HG03442 (cell line): ENCODE results near the gene MACF1.

Experiments
- ATAC-seq: cut with Tn5 transposase; IDR thresholded peaks from one replicate; pipeline ENCODE4 v1.9.1; 2021; ENCODE audit warnings: mild to moderate bottlenecking, moderate library complexity; ENCODE audit not compliant: unreplicated experiment

Gene MACF1

DNA sequence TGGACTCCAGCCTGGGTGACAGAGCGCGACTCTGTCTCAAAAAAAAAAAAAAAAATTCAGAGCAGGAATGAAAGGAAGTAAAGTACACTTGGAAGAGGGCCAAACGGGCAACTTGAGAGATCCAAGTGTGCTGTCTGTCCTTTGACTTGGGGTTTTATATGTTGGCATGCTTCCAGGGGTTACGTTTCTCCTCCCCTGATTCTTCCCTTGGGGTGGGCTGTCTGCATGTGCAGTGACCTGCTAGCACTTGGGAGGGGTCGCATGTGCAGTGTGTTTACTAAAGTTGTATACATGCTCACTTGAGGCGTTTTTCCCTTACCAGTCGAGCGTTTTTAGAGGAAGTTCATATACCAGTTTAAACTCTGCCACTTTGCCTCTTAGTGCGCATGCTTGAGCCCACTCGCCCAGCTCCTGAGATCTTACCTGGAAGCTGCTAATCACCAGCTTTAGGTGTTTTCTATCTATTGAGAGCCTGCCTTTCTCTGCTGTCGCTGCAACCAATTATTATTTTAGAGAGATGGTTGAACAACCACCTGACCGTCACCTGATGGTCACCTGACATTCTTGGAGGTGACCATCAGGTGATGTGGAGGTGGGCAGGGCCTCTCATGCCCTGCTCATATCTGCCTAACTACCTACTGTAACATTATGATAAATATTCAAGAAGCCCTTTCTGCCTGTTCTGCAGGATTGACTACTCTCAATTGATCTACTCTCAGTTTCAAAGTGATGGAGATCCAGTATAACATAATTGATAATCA is 140.1 kb downstream of the MACF1 start:
- no peak for ATAC-seq

DNA sequence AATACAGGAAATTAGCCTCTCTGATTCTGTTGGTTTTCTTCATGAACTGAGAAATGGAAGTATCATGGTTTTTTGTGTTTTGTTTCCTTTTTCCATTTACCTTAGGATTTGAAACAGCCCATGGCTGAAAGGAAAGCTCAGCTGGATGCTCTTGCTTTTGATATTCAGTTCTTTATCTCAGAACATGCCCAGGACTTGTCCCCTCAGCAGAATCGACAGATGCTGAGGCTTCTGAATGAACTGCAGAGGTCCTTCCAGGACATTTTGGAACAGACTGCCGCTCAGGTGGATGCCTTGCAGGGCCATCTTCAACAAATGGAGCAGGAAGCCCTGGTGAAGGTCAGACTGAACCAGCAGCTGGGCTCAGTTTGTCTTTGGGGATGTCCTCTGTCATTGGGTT is 142.4 kb downstream of the MACF1 start:
- ATAC-seq: no peak

DNA sequence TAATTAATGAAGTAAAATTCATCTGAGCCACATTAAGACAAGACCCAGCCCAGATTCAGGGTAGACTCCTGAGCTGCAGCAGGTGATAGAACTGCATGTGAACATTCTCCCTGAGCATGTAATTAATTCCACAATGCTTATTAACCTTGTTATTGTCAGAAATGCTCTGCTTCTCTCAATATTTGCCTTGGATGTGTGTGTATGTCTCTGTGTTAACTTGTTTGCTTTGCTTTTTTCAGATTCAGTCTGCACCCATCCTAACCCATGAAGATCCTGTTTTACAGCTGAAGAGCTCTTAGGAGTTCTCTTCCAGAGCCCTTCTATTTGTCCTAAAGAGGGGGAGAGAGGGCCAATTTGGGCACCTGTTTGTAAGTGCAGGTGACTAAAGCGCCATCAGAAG is 143.8 kb downstream of the MACF1 start:
- ATAC-seq: no peak

DNA sequence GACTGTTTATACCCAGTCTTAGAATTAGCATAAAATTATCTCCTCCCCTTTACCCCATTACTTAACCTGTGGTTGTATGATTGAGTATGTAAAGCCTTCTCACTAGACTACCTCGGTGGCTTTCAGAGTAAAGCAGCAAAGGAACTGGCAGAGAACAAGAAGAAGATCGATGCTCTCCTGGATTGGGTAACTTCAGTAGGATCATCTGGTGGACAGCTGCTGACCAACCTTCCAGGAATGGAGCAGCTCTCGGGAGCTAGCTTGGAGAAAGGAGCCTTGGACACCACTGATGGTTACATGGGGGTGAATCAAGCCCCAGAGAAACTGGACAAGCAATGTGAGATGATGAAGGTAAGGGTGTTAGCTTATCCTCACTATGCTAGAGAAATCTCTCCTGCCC is 148.4 kb downstream of the MACF1 start:
- ATAC-seq: no peak

DNA sequence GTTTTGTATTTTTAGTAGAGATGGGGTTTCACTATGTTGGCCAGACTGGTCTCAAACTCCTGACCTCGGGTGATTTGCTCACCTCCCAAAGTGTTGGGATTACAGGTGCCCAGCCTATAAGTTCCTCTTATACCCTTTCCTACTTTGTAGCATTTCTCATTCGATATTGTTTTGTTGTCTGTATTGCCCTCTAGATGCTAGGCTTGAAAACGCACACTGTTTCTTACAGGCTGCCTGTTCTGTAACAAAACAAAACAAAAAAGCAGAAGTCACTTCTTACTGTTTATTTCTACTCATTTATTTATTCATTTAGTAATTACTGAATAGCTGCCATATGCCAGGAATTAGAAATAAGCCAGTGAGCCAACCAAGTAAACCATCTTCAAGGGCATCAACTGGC is 150.1 kb downstream of the MACF1 start:
- no peak for ATAC-seq

DNA sequence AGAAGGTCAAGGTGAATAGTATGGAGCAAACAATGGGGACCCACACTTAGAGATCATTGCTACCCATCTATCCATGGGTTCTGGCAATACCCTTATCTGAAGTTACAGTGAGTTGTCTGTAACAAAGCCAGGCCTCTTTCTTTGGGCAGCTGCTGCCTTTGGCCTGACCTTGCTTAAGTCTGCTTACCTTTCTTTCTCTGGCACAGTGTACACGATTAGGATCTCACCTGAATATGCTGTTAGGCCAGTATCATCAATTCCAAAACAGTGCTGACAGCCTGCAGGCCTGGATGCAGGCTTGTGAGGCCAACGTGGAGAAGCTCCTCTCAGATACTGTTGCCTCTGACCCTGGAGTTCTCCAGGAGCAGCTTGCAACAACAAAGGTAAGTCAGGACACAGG is 154.0 kb downstream of the MACF1 start:
- ATAC-seq: no peak

DNA sequence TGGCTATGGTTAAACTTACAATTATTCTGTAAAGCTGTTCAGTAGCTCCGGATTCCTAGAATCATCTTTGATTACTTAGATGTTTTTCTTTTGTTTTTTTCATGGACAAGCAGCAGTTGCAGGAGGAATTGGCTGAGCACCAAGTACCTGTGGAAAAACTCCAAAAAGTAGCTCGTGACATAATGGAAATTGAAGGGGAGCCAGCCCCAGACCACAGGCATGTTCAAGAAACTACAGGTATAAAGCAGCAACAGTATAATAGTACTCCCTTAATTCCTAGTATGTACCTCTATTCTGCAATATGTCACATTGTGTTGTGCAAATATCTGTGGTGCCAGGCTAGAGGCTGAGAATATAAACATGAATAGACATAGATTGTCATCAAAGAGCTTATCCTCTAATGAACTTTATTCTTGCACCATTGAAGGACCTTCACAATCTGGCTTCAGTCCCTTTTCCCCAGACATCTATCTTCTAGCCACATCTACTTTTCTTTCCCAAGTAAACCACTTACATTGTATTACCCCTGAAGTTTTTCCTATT is 154.6 kb downstream of the MACF1 start:
- no peak for ATAC-seq

DNA sequence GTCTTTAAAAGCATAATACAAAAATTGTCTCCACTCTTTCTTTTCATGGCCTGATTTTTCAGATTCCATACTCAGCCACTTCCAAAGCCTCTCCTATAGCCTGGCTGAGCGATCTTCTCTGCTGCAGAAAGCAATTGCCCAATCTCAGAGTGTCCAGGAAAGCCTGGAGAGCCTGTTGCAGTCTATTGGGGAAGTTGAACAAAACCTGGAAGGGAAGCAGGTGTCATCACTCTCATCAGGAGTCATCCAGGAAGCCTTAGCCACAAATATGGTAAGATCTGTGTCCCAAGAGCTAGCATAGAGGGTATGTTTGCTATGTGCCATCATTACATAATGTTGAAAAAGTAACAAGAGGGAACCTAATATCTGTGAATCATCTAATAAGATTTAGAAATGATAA is 156.2 kb downstream of the MACF1 start:
- ATAC-seq: no peak

DNA sequence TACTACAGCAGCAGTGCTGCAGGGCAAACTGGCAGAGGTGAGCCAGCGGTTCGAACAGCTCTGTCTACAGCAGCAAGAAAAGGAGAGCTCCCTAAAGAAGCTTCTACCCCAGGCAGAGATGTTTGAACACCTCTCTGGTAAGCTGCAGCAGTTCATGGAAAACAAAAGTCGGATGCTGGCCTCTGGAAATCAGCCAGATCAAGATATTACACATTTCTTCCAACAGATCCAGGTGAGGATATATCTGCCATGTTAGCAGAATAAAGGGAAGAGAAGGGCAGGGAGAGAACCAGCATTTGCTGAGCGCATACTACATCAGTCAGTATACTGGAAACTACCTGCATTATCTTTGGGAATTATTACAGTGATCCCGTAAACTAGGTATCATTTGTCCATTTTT is 157.0 kb downstream of the MACF1 start:
- no peak for ATAC-seq

DNA sequence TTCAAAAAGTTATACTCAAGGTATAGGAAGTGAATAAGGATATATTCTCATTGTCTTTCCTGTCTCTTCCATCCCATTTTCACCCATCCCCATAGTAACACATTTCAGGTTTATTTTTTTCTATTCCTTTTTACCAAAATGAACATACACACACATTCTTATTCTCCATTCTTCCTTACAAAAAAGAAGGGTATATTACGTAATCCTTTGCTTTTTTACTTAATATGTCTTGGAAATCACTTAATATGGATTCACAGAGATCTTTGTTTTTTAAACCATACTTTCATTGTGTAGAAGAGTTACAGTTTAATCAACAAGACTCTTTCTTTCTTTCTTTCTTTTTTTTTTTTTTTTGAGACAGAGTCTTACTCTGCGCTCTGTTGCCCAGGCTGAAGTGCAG is 158.8 kb downstream of the MACF1 start:
- no peak for ATAC-seq

DNA sequence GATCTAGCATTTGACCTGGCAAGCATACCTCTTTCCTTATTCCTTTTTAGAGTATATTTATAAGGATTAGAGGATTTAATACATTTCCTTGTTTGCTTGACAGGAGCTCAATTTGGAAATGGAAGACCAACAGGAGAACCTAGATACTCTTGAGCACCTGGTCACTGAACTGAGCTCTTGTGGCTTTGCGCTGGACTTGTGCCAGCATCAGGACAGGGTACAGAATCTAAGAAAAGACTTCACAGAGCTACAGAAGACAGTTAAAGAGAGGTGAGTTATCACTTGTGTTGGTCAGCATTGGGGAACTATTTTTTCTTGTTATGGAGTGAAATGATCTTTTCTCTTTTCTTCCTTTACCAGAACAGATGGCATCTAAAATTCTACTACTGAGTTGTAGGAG is 163.6 kb downstream of the MACF1 start:
- no peak for ATAC-seq

DNA sequence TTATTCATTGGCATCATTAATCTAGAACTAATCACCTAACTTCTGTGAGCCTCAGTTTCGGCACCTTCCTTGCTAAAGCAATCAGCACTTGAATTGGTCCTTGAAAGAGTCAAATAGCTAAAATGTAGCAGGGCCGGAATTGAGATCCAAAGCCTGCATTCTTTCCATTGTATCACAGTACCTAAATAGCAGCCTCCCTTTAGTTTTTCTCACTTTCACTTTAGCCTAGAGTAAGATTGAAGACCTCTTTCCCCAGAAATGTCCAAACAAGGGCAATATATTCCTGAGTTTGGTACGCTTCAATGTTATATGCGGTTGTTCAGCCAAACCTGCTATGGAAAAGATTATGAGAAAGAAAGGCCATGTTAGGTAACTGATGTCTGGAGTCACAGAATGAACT is 165.1 kb downstream of the MACF1 start:
- ATAC-seq: no peak

DNA sequence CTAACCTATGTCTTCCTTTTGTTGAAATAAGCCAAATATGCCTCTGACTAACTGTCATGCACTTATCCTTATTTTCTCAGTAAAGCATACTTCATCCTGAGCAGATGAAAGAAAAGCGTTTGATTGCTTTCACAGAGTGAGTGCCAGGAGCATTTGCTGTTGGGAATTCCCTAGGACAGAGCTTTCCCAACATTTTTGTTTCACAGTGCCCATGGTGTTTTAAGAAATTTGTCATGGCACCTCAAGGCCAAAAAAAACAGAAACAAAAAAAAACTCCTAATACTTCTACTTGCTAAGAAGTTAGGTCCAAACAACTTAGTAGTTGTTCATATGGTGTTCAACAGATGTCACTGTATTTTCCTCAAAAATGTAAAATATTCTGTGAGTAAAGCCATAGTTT is 166.1 kb downstream of the MACF1 start:
- ATAC-seq: no peak

DNA sequence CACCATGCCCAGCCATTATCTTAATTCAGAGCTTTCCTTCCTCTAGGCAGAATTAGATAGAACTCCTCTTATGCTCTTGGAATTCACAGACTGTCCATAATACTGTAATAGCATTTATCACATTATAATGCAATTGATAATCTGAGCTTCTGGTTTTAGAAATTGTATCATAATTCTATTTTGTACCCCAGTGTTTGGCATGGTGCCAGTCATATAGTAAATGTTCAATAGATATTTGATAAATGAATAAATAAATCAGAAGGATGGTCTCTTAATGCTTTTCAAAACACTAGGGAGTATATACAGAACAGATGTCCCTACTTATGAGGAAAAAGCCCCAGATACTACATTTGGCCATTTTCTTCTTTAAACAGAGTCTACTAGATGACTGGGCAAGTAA is 167.6 kb downstream of the MACF1 start:
- no peak for ATAC-seq

DNA sequence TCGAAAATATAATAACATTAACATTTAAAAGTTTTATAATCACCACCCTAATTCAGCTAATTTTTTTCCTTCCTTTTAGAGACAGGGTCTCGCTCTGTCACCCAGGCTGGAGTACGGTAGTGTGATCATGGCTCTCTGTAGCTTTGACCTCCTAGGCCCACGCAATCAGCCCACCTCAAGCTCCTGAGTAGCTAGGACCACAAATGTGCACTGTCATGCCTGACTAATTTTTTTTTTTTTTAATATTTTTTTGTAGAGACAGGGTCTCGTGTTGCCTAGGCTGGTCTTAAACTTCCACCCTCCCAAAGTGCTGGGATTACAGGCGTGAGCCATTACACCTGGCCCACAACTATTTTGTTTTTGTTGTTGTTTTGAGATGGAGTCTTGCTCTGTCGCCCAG is 172.2 kb downstream of the MACF1 start:
- no peak for ATAC-seq

DNA sequence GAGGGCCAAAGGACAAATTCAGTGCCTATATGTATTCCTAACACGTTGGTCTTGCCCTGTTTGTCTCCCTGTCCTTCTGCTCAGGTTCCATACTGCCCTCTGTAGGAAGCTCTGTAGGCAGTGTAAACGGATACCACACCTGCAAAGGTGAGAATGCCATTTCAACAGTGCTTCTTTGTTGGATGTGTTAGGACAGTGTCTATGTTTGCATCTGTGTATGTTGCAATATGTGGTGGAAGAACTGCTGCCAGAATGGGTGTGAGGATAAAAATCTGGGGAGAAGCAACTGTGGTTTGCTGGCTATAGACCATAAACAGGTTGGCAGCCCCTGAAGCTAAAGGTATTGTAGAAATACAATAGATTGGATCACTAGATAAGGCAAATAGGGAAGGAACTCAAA is 173.9 kb downstream of the MACF1 start:
- no peak for ATAC-seq

DNA sequence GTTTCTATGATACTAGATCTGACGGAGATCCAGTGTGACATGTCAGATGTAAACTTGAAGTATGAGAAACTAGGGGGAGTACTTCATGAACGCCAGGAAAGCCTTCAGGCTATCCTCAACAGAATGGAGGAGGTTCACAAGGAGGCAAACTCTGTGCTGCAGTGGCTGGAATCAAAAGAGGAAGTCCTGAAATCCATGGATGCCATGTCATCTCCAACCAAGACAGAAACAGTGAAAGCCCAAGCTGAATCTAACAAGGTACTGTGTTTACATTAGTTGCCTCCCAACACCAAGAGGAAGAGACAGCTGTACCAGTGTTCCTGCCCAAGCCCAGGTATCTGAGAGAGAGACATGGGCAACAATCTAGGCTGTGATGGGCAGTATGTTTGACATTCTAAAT is 174.7 kb downstream of the MACF1 start:
- no peak for ATAC-seq

DNA sequence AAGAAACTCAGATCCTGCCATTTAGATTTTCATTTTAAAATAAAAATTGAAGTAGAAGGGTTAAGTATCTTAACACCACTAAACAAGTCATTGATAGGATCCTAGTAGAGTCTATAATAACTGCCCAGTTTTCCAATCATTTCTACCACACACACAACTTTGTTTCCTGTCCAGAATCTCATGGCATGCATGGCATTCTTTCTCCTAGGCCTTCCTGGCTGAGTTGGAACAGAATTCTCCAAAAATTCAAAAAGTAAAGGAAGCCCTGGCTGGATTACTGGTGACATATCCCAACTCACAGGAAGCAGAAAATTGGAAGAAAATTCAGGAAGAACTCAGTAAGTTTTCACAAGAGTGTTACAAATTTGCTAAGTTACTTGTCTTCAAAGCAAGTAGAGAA is 175.5 kb downstream of the MACF1 start:
- ATAC-seq: no peak

DNA sequence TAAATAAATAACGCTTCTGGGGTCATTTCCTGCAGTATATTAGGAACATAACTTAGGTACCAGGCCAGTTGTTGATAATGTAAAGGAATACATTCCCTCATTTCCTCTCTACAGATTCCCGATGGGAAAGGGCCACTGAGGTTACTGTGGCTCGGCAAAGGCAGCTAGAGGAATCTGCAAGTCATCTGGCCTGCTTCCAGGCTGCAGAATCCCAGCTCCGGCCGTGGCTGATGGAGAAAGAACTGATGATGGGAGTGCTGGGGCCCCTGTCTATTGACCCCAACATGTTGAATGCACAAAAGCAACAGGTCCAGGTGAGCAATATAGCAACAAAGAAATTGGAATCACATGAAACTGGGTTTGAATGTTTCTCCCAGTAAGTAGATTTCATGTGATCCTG is 177.3 kb downstream of the MACF1 start:
- no peak for ATAC-seq

DNA sequence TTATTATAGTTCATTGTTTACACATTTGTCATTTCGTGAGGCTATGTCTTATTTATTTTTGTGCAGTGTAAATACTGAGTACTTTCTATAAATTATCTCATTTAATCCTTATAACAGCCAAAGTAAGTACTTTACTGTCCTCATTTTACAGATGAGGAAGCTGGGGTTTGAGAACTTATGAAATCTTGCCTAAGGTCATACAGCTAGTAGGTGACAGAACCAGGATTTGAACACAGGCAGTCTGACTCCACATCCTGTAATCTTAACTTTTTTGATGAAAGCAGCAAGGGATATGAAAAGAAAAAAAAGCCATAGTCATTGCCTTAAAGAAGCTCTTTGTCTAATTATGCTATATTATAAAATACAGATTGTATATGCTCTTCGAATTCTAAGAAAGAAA is 179.8 kb downstream of the MACF1 start:
- no peak for ATAC-seq

DNA sequence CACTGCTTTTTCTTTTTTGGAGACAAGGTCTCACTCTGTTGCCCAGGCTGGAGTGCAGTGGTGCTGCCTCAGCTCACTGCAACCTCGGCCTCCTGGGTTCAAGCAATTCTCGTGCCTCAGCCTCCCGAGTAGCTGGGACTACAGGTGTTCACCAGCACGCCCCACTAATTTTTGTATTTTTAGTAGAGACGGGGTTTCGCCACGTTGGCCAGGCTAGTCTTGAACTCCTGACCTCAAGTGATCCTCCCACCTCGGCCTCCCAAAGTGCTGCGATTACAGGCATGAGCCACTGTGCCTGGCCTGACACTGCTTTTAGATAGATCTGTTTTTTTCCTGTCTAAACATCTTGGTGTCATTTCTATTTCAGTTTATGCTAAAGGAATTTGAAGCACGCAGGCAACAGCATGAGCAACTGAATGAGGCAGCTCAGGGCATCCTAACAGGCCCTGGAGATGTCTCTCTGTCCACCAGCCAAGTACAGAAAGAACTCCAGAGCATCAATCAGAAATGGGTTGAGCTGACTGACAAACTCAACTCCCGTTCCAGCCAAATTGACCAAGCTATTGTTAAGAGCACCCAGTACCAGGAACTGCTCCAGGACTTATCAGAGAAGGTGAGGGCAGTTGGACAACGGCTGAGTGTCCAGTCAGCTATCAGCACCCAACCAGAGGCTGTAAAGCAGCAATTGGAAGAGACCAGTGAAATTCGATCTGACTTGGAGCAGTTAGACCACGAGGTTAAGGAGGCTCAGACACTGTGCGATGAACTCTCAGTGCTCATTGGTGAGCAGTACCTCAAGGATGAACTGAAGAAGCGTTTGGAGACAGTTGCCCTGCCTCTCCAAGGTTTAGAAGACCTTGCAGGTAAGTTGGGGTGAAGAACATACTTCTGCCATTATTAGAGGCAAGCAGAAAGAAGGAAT is 180.8 kb downstream of the MACF1 start:
- ATAC-seq: no peak

DNA sequence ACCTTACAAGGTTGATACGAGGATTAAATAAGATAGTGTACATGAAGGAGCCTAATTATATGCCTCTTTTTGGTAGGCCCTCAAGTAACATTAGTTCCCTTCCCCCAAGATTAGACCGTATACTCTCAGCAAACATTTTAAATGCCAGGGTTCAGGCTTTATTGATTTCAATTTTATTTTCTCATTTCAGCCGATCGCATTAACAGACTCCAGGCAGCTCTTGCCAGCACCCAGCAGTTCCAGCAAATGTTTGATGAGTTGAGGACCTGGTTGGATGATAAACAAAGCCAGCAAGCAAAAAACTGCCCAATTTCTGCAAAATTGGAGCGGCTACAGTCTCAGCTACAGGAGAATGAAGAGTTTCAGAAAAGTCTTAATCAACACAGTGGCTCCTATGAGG is 182.5 kb downstream of the MACF1 start:
- ATAC-seq: no peak
